GM12872 (cell line): ENCODE data around the gene TOLLIP.

Experiments used
- CTCF ChIP-seq: IDR thresholded peaks from 3 replicates; pipeline ENCODE4 v1.5.1; 2011; ENCODE audit warnings: low read depth, mild to moderate bottlenecking, low read length, moderate library complexity; ENCODE audit not compliant: insufficient read depth

TOLLIP gene

GRCh38 chr11:1297011-1297575 is 12.3 kb downstream of the TOLLIP start:
- no peak for TF ChIP-seq CTCF

GRCh38 chr11:1296287-1296686 is 13.1 kb downstream of the TOLLIP start:
- no peak for TF ChIP-seq CTCF

GRCh38 chr11:1295591-1295990 is 13.8 kb downstream of the TOLLIP start:
- TF ChIP-seq CTCF, result no peak

GRCh38 chr11:1295086-1295485 is 14.3 kb downstream of the TOLLIP start:
- TF ChIP-seq CTCF, result no peak

- TF ChIP-seq CTCF, result 0 out of 3 replicates have a peak, but pooled peaks have one; percentile 20
Observed at GRCh38 chr11:1293619-1294015, 15.8 kb downstream of the TOLLIP start.

GRCh38 chr11:1292644-1293618 is 16.5 kb downstream of the TOLLIP start:
- no peak for TF ChIP-seq CTCF

- TF ChIP-seq CTCF, result no peak
Observed at GRCh38 chr11:1292018-1292643, 17.3 kb downstream of the TOLLIP start.
